Urinary bladder (tissue), 4 donors: ENCODE results near the gene TANK. TPM values are rescaled to one million over a fixed set of nuclear protein-coding genes. Genes with fewer than 3 reads are reported as not detected.

Experiments used
- DNase-seq: peaks from one replicate; pipeline ENCODE4 v3.0.0-alpha.2; 2015; ENCODE audit errors: extremely low spot score
- H3K27ac ChIP-seq: one replicate; pipeline ENCODE4 v1.5.1; 2013; ENCODE audit warnings: low read depth, mild to moderate bottlenecking, moderate library complexity
- H3K36me3 ChIP-seq: one replicate; pipeline ENCODE4 v1.6.1; 2013; ENCODE audit warnings: mild to moderate bottlenecking, moderate library complexity; ENCODE audit not compliant: insufficient read depth
- H3K4me1 ChIP-seq: one replicate; pipeline ENCODE4 v1.6.1; 2013; ENCODE audit warnings: mild to moderate bottlenecking, moderate library complexity; ENCODE audit not compliant: insufficient read depth
- H3K4me3 ChIP-seq: one replicate; pipeline ENCODE4 v1.5.1; 2013; ENCODE audit warnings: low read depth, low read length
- WGBS: extraction: QIAGEN DNeasy Blood & Tissue Kit; methylation state at CpG from one replicate; pipeline ENCODE4 v1.1.7; 2013; 5-methylcytosine and 5-hydroxymethylcytosine counted together
- polyA plus RNA-seq: library from polyadenylated mRNA; stranded (reverse); fragments of 200-250 nt; gene quantifications from one replicate; pipeline ENCODE4 v1.2.3, GENCODE V29; 2013
- total RNA-seq: library from RNA; depleted of rRNA; stranded (reverse); fragments of >200 nt; gene quantifications from one replicate; pipeline ENCODE4 v1.2.3, GENCODE V29; 2014
- donor health status: healthy with polysubstance abuse.
- donor health status: healthy.

TANK gene
- total and polyA plus RNA-seq, 2 donors: 40.8 to 110 TPM

GRCh38 chr2:161204846-161205245 is 44.6 kb downstream of the TANK start:
- 86% methylated on average over 3 of the region's 3 CpGs for WGBS

GRCh38 chr2:161206471-161207032 is 46.3 kb downstream of the TANK start:
- Histone ChIP-seq H3K4me1 (no peaks in the 10 kb centered on the region), H3K36me3 (peaks cover 2% of the 10 kb centered on the region), H3K4me3 (no peak overlapping the region), H3K27ac (no peak overlapping the region)
- no peak for DNase-seq
- 61% methylated on average over 1 of the region's 1 CpG for WGBS

More at GRCh38 chr2:161204846-161205245, 44.6 kb downstream of the TANK start:
- H3K4me3 ChIP-seq: no peak overlapping the region
- H3K4me1 ChIP-seq: no peaks in the 10 kb centered on the region
- H3K36me3 ChIP-seq: peaks cover 2% of the 10 kb centered on the region
- no peak for DNase-seq
- no peak overlapping the region for H3K27ac ChIP-seq

DNA sequence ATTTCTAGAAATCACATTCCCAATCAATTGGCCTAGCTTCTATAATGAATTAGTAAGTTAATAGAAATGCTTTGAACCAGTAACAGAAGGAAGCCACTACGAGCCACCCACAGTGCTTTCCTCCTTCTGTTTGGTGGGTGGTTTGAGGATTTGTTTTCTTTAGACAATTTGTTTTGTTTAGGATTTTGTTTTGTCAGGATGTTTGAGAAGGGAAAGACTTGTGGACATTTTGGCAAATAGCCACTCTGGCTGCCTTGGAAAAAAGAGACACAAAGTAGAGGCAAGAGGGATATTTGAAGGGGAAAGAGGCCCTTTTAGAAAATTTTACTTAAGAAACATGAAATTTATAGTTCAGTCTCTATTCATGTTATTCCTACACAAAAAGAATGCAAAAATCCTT is 47.7 kb downstream of the TANK start:
- no peak overlapping the region for H3K27ac ChIP-seq
- 67% methylated on average over 1 of the region's 1 CpG for WGBS
- DNase-seq: no peak
- no peaks in the 10 kb centered on the region for H3K4me1 ChIP-seq
- H3K36me3 ChIP-seq: peaks cover 2% of the 10 kb centered on the region
- H3K4me3 ChIP-seq: no peak overlapping the region

- Histone ChIP-seq H3K36me3 (peaks cover 2% of the 10 kb centered on the region), H3K27ac (no peak overlapping the region), H3K4me3 (no peak overlapping the region), H3K4me1 (no peaks in the 10 kb centered on the region)
- no peak for DNase-seq
- WGBS: 77% methylated on average over 4 of the region's 4 CpGs
These were observed 48.4 kb downstream of the TANK start for GRCh38 chr2:161208527-161209139.

- Histone ChIP-seq H3K36me3 (peaks cover 1% of the 10 kb centered on the region), H3K4me3 (no peak overlapping the region), H3K27ac (no peak overlapping the region), H3K4me1 (no peaks in the 10 kb centered on the region)
- no peak for DNase-seq
- WGBS: 82% methylated on average over 2 of the region's 2 CpGs
These were observed 49.7 kb downstream of the TANK start for GRCh38 chr2:161209902-161210301.

DNA sequence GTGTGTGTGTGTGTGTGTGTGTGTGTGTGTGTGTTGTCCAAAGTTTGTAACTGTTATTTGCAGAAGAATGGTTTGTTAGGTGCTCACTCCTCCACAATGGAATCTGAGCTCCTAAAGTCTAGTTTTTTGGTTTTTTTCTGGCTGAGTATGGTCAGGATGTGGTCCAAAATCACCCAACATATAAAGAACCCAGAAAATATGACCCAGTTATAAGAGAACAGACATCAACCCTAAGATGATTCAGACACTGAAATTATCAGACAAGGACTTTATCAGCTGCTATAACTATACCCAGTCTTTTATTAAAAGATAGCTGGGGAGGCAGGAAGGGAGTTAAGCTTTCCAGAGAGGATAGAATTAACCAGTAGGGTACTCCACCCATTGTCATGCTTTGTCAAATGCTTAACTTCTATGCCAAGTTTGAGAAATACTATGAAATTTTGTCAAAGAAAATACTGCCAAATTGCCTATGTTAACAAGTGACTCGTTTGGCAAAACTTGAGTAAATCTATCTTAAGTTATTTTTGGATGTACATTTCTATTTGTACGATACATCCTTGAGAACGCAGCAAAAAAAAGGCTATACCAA is 57.5 kb downstream of the TANK start:
- Histone ChIP-seq H3K27ac (no peak overlapping the region), H3K4me1 (no peaks in the 10 kb centered on the region), H3K4me3 (no peak overlapping the region), H3K36me3 (no peaks in the 10 kb centered on the region)
- WGBS: 83% methylated on average over 3 of the region's 3 CpGs
- no peak for DNase-seq

DNA sequence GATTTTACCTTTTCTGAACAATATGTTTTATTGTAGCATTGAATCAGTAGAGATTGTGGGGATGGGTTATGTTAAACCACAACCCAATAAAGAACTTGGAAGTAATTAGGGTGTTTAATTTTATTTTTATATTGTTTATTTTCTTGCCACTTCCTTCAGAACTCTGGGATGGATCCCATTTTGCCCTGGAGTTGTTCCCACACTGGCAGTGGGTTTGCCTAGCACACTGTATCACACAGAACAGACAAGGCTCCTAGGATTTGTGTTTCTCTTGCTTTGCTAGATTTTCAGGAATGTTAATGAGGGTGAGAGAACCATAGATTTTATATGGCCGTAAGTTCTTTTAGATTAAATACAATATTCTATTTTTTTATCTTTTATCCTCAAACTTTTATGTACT is 59.0 kb downstream of the TANK start:
- Histone ChIP-seq H3K36me3 (no peaks in the 10 kb centered on the region), H3K4me1 (no peaks in the 10 kb centered on the region), H3K4me3 (no peak overlapping the region), H3K27ac (no peak overlapping the region)
- WGBS: 85% methylated on average over 1 of the region's 1 CpG
- DNase-seq: no peak

DNA sequence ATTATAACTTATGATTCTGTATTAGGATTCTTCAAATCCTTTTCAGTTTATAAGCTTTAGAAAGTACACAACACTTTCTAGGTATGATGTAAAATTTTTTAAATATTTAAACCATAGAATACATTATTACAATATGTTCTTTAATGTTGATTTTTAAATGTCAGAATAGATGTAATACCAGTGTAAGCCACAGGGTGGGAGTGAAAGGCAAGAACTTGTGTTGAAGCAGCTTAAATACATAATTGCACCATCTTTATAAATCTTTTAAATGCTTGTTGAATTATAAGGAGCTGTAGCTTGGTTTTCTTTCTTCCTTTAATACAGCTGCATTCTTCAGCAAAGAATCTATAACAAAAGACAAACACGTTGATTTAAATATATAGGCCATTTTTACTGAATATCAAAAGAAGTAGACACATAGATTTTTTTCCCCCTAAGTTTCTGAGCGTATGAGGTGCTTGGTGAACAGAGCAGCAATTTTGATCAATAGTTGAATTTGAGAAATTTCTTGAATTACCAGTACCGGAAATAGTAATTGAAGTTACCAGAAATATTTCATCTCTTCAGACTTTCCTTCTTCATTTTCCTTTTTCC is 63.0 kb downstream of the TANK start:
- H3K4me3 ChIP-seq: no peak overlapping the region
- no peaks in the 10 kb centered on the region for H3K36me3 ChIP-seq
- no peak for DNase-seq
- no peak overlapping the region for H3K27ac ChIP-seq
- H3K4me1 ChIP-seq: no peaks in the 10 kb centered on the region
- WGBS: 69% methylated on average over 3 of the region's 3 CpGs

DNA sequence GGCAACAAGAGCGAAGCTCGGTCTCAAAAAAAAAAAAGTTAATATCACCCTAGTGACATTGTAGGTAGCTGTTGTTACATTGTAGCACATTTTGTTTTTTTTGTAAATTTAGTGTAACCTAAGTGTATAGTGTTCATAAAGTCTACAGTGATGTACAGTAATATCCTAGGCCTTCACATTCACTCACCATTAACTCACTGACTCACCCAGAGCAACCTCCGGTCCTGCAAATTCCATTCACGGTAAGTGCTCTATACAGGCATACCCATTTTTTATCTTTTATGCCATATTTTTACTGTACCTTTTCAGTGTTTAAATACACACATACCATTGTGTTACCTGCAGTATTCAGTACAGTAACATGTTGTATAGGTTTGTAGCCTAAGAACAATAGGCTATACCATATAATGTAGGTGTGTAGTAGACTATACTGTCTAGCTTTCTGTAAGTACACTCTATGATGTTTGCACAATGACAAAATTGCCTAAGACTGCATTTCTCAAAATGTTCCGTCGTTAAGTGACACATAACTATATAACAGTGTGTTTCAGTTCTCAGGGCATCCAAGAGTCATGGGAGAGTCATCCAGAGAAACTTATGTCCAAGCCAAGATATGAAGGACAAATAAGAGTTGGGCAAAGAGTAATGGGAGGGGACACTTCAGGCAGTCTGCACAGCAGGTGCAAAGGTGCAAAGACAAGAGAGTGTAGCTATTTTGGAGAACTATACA is 68.4 kb downstream of the TANK start:
- Histone ChIP-seq H3K27ac (no peak overlapping the region), H3K36me3 (no peaks in the 10 kb centered on the region), H3K4me3 (no peak overlapping the region), H3K4me1 (no peaks in the 10 kb centered on the region)
- no peak for DNase-seq
- 96% methylated on average over 6 of the region's 6 CpGs for WGBS

DNA sequence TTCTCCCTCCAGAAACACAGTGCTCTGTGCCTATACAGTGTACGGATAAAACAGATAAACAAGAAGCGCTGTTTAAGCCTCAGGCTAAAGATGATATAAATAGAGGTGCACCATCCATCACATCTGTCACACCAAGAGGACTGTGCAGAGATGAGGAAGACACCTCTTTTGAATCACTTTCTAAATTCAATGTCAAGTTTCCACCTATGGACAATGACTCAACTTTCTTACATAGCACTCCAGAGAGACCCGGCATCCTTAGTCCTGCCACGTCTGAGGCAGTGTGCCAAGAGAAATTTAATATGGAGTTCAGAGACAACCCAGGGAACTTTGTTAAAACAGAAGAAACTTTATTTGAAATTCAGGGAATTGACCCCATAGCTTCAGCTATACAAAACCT is 70.7 kb downstream of the TANK start:
- Histone ChIP-seq H3K4me3 (no peak overlapping the region), H3K4me1 (no peaks in the 10 kb centered on the region), H3K27ac (no peak overlapping the region), H3K36me3 (no peaks in the 10 kb centered on the region)
- 67% methylated on average over 4 of the region's 4 CpGs for WGBS
- no peak for DNase-seq

GRCh38 chr2:161232571-161232970 is 72.3 kb downstream of the TANK start:
- no peak overlapping the region for H3K4me3 ChIP-seq
- no peaks in the 10 kb centered on the region for H3K36me3 ChIP-seq
- no peak overlapping the region for H3K27ac ChIP-seq
- DNase-seq: no peak
- H3K4me1 ChIP-seq: no peaks in the 10 kb centered on the region

- WGBS: 80% methylated on average over 2 of the region's 2 CpGs
- no peak overlapping the region for H3K27ac ChIP-seq
- no peaks in the 10 kb centered on the region for H3K4me1 ChIP-seq
- no peak for DNase-seq
- H3K36me3 ChIP-seq: no peaks in the 10 kb centered on the region
- no peak overlapping the region for H3K4me3 ChIP-seq
These were observed 73.7 kb downstream of the TANK start for GRCh38 chr2:161233858-161234431.

GRCh38 chr2:161234627-161235026 is 74.4 kb downstream of the TANK start:
- Histone ChIP-seq H3K4me3 (no peak overlapping the region), H3K36me3 (no peaks in the 10 kb centered on the region), H3K27ac (no peak overlapping the region), H3K4me1 (no peaks in the 10 kb centered on the region)
- 93% methylated on average over 2 of the region's 2 CpGs for WGBS
- no peak for DNase-seq
